DND-41 (cell line): ENCODE data around the gene PITPNC1.

Experiments
- ATAC-seq: fragments of 200-7000 bp; cut with Tn5 transposase; 3 replicates; pipeline ENCODE4 v1.9.1; 2021; ENCODE audit warnings: low read depth; ENCODE audit not compliant: insufficient read depth
- DNase-seq: peaks from one replicate; pipeline ENCODE4 v3.0.0-alpha.2; 2020
- H2AFZ ChIP-seq: 2 replicates; pipeline ENCODE4 v1.6.0; 2012; ENCODE audit warnings: low read depth, low read length
- H3K27ac ChIP-seq: 2 replicates; pipeline ENCODE4 v1.5.1; 2012; ENCODE audit warnings: low read length, inconsistent platforms
- H3K27me3 ChIP-seq: fragments of 200-600 bp; sonication (generic); 2 replicates; pipeline ENCODE4 v1.6.0; 2012; ENCODE audit warnings: low read length, mild to moderate bottlenecking, inconsistent platforms; ENCODE audit not compliant: insufficient read depth, poor library complexity
- H3K36me3 ChIP-seq: 2 replicates; pipeline ENCODE4 v1.5.1; 2012; ENCODE audit warnings: low read length, inconsistent platforms; ENCODE audit not compliant: insufficient read depth
- H3K4me1 ChIP-seq: 2 replicates; pipeline ENCODE4 v1.5.1; 2012; ENCODE audit warnings: mild to moderate bottlenecking, low read length; ENCODE audit not compliant: insufficient read depth
- H3K4me2 ChIP-seq: 2 replicates; pipeline ENCODE4 v1.6.0; 2012; ENCODE audit warnings: mild to moderate bottlenecking, moderate library complexity, low read length, inconsistent platforms; ENCODE audit not compliant: insufficient read depth
- H3K4me3 ChIP-seq, 2 experiments: fragments of 200-600 bp in 1 of 2; shearing (Covaris generic) in 1 of 2; 2 replicates each; pipeline ENCODE4 v1.5.1; 2012 to 2016; ENCODE audit warnings: inconsistent platforms in 2 of 2, low read length in 2 of 2, mild to moderate bottlenecking in 2 of 2, low read depth in 1 of 2, moderate library complexity in 1 of 2
- H3K79me2 ChIP-seq: 2 replicates; pipeline ENCODE4 v1.6.0; 2012; ENCODE audit warnings: low read length, inconsistent platforms; ENCODE audit not compliant: insufficient read depth
- H3K9ac ChIP-seq: 2 replicates; pipeline ENCODE4 v1.6.0; 2012; ENCODE audit warnings: low read depth, mild to moderate bottlenecking, inconsistent platforms, low read length, moderate library complexity
- H3K9me3 ChIP-seq: 2 replicates; pipeline ENCODE4 v1.5.1; 2012; ENCODE audit warnings: low read length, moderate library complexity, mild to moderate bottlenecking, inconsistent platforms; ENCODE audit not compliant: insufficient read depth, severe bottlenecking
- H4K20me1 ChIP-seq: 2 replicates; pipeline ENCODE4 v1.6.0; 2012; ENCODE audit warnings: low read length; ENCODE audit not compliant: insufficient read depth
- EZH2 ChIP-seq: IDR thresholded peaks from 3 replicates; pipeline ENCODE4 v1.6.1; 2012; ENCODE audit warnings: borderline replicate concordance, low read depth, mild to moderate bottlenecking, moderate library complexity, low read length, inconsistent platforms; ENCODE audit not compliant: severe bottlenecking
- TF ChIP-seq, protein P1 (sequence below): IDR thresholded peaks from 2 replicates; pipeline ENCODE4 v1.5.1; 2012; ENCODE audit warnings: borderline replicate concordance, low read length, moderate library complexity, mild to moderate bottlenecking; ENCODE audit not compliant: poor library complexity, severe bottlenecking; ENCODE audit errors: extremely low read depth

PITPNC1 gene

DNA sequence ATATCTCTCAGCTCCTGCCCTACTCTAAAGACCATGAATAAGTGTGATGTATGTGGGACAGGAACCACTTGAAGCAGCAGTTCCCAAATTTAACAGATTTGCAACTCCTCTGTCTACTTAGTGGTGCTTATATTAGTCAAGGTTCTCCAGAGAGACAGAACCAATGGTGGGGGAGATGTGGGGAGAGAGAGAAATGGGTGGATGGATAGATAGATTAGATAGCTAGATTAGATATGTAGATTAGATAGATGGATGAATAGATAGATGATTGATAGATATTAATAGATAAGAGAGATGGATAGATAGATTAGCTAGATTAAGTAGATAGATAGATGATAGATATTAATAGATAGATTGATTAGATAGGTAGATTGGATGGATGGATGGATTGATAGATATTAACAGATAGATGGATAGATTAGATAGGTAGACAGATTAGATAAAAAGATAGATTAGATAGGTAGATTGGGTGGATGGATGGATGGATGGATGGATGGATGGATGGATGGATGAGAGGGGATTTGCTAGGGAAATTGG lies 186.7 kb downstream of the PITPNC1 start:
- H3K36me3 ChIP-seq: no peaks in the 10 kb centered on the region
- DNase-seq (no peak), ATAC-seq (no peak)
- H3K9ac ChIP-seq: no peak overlapping the region
- no peaks in the 10 kb centered on the region for H4K20me1 ChIP-seq
- H3K9me3 ChIP-seq: no peaks in the 10 kb centered on the region
- H3K4me3 ChIP-seq: no peak overlapping the region
- H3K27ac ChIP-seq: no peak overlapping the region
- H2AFZ ChIP-seq: no peak overlapping the region
- no peak overlapping the region for H3K4me2 ChIP-seq
- H3K79me2 ChIP-seq: no peaks in the 10 kb centered on the region
- TF ChIP-seq EZH2: no peak
- TF ChIP-seq, protein P1, sequence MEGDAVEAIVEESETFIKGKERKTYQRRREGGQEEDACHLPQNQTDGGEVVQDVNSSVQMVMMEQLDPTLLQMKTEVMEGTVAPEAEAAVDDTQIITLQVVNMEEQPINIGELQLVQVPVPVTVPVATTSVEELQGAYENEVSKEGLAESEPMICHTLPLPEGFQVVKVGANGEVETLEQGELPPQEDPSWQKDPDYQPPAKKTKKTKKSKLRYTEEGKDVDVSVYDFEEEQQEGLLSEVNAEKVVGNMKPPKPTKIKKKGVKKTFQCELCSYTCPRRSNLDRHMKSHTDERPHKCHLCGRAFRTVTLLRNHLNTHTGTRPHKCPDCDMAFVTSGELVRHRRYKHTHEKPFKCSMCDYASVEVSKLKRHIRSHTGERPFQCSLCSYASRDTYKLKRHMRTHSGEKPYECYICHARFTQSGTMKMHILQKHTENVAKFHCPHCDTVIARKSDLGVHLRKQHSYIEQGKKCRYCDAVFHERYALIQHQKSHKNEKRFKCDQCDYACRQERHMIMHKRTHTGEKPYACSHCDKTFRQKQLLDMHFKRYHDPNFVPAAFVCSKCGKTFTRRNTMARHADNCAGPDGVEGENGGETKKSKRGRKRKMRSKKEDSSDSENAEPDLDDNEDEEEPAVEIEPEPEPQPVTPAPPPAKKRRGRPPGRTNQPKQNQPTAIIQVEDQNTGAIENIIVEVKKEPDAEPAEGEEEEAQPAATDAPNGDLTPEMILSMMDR: no peak
- no peaks in the 10 kb centered on the region for H3K27me3 ChIP-seq
- H3K4me1 ChIP-seq: no peaks in the 10 kb centered on the region

DNA sequence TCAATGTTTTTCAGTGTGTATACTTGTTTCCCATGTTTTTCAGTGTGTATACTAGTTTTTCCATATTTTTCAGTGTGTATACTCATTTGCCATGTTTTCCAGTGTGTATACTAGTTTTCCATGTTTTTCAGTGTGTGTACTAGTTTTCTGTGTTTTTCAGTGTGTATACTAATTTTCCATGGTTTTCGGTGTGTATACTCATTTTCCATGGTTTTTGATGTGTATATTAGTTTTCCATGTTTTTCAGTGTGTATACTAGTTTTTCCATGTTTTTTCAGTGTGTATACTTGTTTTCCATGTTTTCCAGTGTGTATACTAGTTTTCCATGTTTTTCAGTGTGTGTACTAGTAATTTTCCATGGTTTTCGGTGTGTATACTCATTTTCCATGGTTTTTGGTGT lies 188.0 kb downstream of the PITPNC1 start:
- H4K20me1 ChIP-seq: no peaks in the 10 kb centered on the region
- no peaks in the 10 kb centered on the region for H3K27me3 ChIP-seq
- DNase-seq: no peak
- no peak overlapping the region for H3K4me3 ChIP-seq
- no peaks in the 10 kb centered on the region for H3K9me3 ChIP-seq
- no peak overlapping the region for H3K4me2 ChIP-seq
- no peak for ATAC-seq
- no peak overlapping the region for H3K27ac ChIP-seq
- H3K4me1 ChIP-seq: no peaks in the 10 kb centered on the region
- H3K79me2 ChIP-seq: no peaks in the 10 kb centered on the region
- no peak overlapping the region for H2AFZ ChIP-seq
- TF ChIP-seq EZH2: no peak
- TF ChIP-seq, protein P1: no peak
- no peak overlapping the region for H3K9ac ChIP-seq
- no peaks in the 10 kb centered on the region for H3K36me3 ChIP-seq

DNA sequence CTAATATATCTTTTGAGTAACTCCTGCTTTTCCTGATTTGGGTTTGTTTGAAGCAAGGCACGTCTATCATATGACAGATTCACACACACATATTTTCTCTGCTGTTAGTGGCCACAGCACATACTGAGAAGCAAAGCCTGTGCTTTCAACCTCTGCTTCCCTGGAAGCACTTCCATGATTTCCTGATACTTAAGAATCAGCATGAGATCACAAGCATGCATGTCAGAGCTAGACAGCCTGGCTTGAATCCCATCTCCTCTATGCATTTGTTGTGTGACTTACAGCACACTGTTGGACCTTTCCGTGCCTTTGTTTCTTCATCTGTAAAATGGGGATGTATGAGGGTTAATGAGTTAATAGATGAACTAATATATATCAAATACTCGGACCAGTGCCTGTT lies 189.6 kb downstream of the PITPNC1 start:
- no peak for TF ChIP-seq EZH2
- TF ChIP-seq, protein P1: no peak
- no peaks in the 10 kb centered on the region for H3K36me3 ChIP-seq
- H2AFZ ChIP-seq: no peak overlapping the region
- no peak for DNase-seq
- no peak for ATAC-seq
- H3K9ac ChIP-seq: no peak overlapping the region
- no peak overlapping the region for H3K4me2 ChIP-seq
- H3K4me3 ChIP-seq: no peak overlapping the region
- no peaks in the 10 kb centered on the region for H3K27me3 ChIP-seq
- H3K9me3 ChIP-seq: no peaks in the 10 kb centered on the region
- H3K79me2 ChIP-seq: no peaks in the 10 kb centered on the region
- no peaks in the 10 kb centered on the region for H4K20me1 ChIP-seq
- H3K27ac ChIP-seq: no peak overlapping the region
- no peaks in the 10 kb centered on the region for H3K4me1 ChIP-seq

DNA sequence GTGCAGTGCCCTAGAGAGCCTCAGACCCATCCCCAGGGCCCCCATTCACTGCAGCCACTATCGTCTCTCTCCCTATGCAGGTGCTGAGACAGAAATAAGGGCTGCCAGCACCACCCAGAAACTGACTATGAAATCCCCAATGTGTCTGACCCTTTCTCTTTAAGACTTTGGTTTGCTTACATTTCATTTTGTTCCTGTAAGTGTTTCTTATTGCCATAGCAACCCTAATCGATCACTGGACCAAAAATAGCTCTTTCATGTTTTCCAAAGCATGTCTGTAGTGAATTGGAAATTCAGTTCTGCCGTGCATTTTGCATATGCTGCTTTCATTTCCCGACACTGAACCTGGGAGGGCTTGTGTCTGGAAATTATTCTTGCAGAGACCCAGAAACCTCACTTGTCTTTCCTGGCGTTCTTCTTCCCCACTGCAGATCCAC lies 192.0 kb downstream of the PITPNC1 start:
- Histone ChIP-seq H3K4me2 (no peak overlapping the region), H4K20me1 (no peaks in the 10 kb centered on the region), H2AFZ (no peak overlapping the region), H3K9me3 (no peaks in the 10 kb centered on the region), H3K27ac (no peak overlapping the region), H3K4me1 (no peaks in the 10 kb centered on the region), H3K27me3 (no peaks in the 10 kb centered on the region), H3K36me3 (no peaks in the 10 kb centered on the region), H3K9ac (no peak overlapping the region), H3K79me2 (no peaks in the 10 kb centered on the region), H3K4me3 (no peak overlapping the region)
- no peak for ATAC-seq
- TF ChIP-seq, protein P1: no peak
- no peak for TF ChIP-seq EZH2
- DNase-seq: no peak
